TTC549 (cell line): ENCODE measurements around the gene LRMDA.

Experiments used
- FAIRE-seq: peaks from 2 replicates; lab custom pipeline; 2012; peaks lifted over from hg19 to GRCh38; lab: Jason Lieb, UNC

The LRMDA gene

GRCh38 chr10:75476985-75477384, 45.6 kb downstream of the LRMDA start:
- no peak for FAIRE-seq

- no peak for FAIRE-seq
Measured at GRCh38 chr10:75477680-75478079, 46.3 kb downstream of the LRMDA start.

- no peak for FAIRE-seq
Measured at GRCh38 chr10:75480374-75480773, 49.0 kb downstream of the LRMDA start.

- FAIRE-seq = no peak
Measured at GRCh38 chr10:75483188-75483587, 51.8 kb downstream of the LRMDA start.

DNA sequence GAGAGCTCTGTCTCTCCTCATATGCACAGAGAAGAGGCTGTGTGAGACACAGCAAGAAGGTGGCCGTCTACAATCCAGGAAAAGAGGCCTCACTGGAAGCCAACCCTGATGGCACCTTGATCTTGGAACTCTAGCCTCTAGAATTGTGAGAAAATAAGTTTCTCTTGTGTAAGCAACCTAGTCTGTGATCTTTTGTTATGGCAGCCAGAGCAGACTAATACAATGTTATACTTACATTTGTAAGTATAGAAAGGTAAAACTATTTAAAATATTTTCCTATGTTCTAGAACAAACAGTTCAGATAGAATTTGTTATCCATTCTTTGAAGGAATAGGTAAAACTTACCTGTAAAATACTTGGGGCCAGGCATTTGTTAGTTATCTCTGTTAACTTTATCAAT, 53.3 kb downstream of the LRMDA start:
- no peak for FAIRE-seq

DNA sequence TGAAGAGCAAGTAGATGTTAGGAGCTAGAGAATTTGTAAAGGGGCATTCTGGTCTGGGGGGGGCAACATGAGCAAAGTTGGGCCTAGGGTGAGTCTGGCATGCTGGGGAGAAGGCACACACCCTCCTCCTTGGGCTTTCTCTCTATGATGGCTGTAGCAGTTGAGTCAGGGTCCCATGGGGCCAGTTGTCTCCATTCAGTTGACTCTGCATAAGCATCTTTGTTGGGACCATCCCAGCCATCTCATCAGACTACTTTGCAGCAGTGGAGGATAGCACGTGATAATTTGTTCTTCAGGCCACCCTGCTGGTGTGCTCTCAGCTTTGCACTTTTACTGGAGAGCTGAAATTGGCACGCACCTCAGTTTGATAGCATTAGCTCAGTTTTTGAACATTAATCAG, 55.2 kb downstream of the LRMDA start:
- no peak for FAIRE-seq

DNA sequence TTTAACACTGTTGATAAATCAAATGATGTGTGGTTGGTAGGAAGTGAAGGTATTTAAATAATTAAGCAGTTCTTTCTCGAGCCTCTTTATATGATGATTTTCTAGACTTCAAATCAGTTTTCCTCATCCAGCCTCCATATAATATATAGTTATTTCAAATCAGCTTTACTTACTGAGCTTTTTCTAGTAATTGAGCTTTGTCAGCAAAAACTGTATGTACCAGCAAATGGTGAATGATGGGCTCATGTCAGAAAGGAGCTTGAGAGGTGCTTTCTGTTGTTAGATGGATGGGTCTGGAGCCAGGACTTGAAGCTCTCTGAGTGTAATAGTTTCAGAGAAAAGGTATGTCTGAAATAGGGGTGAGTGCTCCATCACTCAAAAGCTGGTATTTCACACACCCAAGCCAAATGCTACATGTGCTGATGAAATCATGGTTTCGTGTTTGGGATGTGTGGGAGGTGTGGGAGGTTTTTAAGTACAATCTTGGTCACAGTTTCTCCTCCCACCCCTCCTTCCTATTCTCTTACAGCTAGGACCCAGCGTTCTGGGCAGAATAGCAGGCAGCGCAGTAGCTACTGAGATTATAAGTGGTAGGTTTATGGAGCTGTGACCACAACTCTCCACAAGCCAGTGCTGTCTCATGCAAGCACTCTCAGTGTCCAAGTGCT, 55.8 kb downstream of the LRMDA start:
- no peak for FAIRE-seq

DNA sequence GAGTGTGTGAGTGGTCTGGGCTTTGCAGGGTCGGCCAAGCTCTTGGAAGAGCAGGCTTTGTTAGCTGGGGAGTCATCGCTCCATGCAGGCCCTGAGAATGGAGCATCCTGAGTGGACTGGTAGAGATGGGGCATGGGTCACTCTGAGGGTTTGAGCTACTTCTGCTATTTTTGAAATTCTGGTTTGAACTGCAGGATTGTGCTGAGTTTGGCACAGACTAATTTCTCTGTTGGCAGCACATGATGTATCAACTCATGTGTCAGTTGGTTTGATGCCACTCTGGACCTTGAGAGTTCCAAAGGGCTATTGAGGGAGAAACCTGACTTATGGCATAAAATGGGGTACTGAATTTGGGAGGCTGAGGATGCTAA, 56.3 kb downstream of the LRMDA start:
- FAIRE-seq = no peak

- FAIRE-seq = no peak
Measured at GRCh38 chr10:75492173-75492925, 60.9 kb downstream of the LRMDA start.

DNA sequence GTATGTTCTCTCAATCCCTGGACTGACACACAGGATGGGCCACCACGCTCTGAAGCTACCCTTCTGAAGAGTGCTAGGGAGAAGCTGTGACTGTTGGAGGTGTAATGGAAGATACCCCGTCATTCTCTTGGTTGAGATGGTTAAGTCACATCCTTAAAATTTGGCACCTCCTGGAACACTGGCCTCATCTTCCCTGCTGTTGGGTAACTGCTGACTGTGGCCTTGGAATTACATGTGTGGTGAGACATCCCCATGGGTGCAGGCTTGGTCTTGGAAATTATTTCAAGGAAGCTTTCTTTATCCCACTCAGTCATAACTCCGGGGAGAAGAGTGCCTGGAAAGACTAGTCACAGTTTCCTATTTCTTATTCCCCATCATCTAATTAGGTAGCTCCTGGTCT, 62.0 kb downstream of the LRMDA start:
- FAIRE-seq = no peak

DNA sequence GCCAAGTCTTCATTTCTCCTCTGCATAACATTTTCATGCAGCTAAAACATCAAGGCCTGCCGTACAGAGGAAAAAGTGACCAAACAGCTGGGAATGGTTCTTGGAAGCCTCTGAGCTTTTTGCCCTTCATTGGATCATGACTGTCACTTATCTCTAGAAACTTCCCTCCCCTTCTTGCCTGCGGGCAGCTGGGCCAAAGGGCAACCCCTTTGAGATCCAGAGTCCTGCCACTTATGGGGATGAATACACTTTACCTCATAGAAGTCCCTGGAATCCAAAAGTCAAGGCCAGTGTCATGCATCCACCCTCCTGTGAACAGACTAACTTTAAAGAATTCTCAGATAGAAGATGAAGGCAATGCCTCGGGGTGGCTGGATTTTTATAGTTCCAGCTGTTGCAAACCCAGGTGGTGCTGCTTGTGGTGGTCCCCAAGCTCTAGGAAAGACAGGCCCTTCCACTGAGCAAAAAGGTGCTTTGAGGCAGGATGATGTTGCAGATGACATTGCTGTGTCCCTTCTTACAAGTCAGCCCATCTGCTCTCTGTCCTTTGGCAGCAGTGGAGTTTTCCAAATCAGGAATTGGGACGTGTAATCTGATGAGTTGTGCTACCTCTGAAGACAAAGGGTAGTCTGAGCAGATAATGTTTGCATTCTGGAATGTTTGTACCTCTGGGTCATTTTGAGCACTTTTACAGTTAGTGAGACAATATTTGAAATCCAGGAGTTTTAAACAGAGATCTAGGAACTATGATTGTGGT, 64.2 kb downstream of the LRMDA start:
- no peak for FAIRE-seq

DNA sequence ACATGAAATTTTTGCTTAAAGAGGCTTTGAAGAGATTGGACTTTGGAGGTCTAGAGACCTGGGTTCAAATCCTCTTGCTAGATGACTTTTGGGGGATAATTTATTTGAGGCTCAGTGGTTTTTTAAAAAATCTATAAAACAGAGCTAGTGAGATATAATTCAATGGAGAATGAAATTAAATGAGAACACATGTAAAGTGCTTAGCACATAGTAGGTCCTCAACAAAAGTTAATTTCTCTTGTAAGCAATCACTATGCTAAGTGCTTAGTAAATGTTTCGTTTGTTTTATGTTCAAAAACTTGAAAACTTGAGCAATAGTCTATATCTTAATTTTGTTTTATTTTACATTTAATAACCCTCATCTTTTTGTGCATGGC, 64.8 kb downstream of the LRMDA start:
- FAIRE-seq = no peak

GRCh38 chr10:75497997-75498883, 66.8 kb downstream of the LRMDA start:
- FAIRE-seq = no peak

GRCh38 chr10:75498884-75499350, 67.5 kb downstream of the LRMDA start:
- no peak for FAIRE-seq

GRCh38 chr10:75499556-75500160, 68.2 kb downstream of the LRMDA start:
- FAIRE-seq = no peak

- FAIRE-seq = no peak
Measured at GRCh38 chr10:75502389-75502788, 71.0 kb downstream of the LRMDA start.

DNA sequence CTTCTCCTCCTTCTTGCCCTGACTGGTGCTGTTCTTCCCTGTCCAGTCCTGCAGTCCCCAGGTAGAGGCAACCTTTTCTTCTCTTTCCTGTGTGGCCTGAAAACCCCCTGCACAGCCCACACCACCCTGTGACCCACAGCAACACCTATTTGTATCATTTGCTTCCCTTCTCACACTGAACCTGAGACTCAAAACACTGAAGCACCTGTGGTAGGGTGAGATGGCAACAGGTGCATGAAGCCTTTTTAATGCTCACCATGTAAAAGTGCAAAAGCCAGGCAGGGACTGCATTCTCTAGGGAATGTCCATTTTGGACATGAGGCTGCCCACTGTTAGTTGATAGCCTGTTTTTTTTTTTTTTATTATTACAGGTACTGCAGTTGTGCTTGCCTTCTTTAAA, 71.4 kb downstream of the LRMDA start:
- FAIRE-seq = no peak

DNA sequence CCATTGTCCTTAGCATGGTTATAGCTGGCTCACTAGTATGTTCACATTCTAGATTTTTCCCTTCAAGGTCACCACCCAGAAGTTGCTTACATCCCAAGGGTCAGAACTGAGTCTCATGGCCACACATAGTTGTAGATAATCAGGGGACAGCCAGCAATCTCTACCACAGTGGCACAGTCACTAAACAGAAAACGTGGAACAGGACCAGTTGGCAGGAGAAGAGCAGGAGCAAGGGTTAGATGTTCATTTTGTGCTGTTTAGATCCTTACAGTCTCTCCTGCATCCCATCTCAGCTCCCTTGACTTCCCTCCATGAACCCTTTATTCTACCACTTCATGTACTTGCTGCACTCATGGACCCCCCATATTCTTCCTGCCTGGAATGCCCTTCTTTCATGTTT, 73.9 kb downstream of the LRMDA start:
- no peak for FAIRE-seq

DNA sequence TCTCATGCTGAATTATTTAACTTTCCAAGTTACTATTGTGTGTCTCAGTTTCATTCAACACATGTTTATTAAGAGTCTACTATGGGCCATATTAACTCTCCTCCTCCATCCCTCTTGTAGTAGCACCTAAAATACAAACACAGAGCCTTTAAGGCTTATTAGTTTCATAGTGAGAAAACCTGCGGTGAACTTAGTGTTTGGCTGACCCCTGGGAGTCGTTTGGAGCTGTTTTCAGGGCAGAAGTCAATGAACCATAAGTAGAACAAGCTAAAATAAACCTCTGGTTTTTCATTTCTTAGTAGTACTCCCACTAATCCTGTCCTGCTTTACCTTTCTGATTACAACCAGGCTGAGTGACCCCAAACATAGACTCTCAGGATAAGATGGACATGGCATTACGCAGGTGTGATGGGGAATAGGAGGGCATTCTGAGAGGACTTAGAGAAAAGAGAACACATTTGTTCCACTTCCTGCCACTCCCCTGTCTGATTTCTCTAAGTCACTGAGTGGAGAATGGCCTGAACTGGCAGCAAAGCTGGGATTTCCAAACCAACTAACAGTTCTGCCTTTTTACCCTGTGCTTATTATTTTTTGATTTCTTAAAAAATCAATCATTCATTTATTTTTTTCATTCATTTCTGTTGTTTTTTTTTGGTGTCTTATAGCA, 74.5 kb downstream of the LRMDA start:
- no peak for FAIRE-seq

DNA sequence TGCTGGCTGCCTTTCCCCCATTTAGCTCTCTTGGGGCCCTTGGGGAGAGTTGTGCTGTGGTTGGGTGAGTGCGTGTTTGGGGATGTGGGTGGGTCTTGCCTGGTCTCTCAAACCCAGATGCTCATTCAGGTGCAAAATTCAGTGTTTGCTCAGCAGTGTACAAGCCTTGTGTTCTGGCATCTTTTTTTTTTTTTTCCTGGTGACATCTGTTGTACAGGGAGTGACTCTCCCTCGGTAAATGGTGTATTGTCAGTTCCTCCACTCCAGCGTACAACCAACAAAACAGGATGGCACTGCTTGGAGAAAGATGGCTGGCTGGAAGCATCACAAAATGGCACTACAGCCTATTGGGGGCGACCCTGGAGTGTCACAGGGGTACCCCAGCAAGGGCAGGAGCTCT, 75.5 kb downstream of the LRMDA start:
- FAIRE-seq = no peak

DNA sequence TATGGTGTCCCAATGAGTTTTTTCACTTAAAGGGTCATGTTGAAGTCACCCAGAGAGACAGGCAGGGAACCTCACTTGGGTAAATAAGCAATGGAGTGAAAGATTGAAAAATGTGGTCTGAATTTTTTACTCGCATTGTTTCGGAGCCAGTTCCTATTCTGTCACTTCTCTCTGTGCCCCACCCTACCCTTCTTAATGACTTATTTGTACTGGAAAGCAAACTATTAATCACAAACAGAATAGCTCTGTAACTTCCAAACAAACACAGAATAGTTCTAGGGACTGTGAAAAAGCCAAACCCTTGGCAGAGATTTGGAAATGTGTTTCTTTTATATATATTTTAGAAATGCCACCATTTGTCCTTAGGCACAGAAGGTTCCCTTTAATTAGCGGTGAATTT, 76.0 kb downstream of the LRMDA start:
- FAIRE-seq = no peak
